Neural cell (in vitro differentiated cells): Measurements from ENCODE around the gene BNIPL.

Experiments used
- EP300 ChIP-seq: fragments of 450-650 bp; conservative IDR thresholded peaks from 2 replicates; pipeline ENCODE4 v1.6.1; 2014; ENCODE audit warnings: antibody characterized with exemption, mild to moderate bottlenecking, moderate library complexity; ENCODE audit not compliant: poor library complexity, severe bottlenecking
- EZH2 ChIP-seq: fragments of 200-600, 300-800 bp; shearing (Covaris generic), sonication (generic); IDR thresholded peaks from 2 replicates; pipeline ENCODE4 v1.6.1; 2014; ENCODE audit warnings: antibody characterized with exemption, low read length, borderline replicate concordance, mild to moderate bottlenecking; ENCODE audit not compliant: insufficient read depth, poor library complexity, severe bottlenecking
- MXI1 ChIP-seq: fragments of 450-650 bp; conservative IDR thresholded peaks from 2 replicates; pipeline ENCODE4 v1.6.1; 2014; ENCODE audit warnings: antibody characterized with exemption, mild to moderate bottlenecking; ENCODE audit not compliant: poor library complexity, severe bottlenecking
- POLR2AphosphoS5 ChIP-seq: IDR thresholded peaks from 2 replicates; pipeline ENCODE4 v1.6.1; 2012
- RAD21 ChIP-seq: fragments of 450-650 bp; conservative IDR thresholded peaks from 2 replicates; pipeline ENCODE4 v1.6.1; 2014; ENCODE audit warnings: antibody characterized with exemption, mild to moderate bottlenecking, moderate library complexity
- REST ChIP-seq: IDR thresholded peaks from 2 replicates; pipeline ENCODE4 v1.6.1; 2012; ENCODE audit warnings: borderline replicate concordance
- SMC3 ChIP-seq: fragments of 450-650 bp; conservative IDR thresholded peaks from 2 replicates; pipeline ENCODE4 v1.6.1; 2014; ENCODE audit warnings: antibody characterized with exemption, mild to moderate bottlenecking, moderate library complexity; ENCODE audit not compliant: poor library complexity
- TAF1 ChIP-seq: IDR thresholded peaks from 2 replicates; pipeline ENCODE4 v1.6.1; 2012; ENCODE audit warnings: low read depth
- TF ChIP-seq, protein P1 (sequence below): fragments of 450-650 bp; IDR thresholded peaks from 2 replicates; pipeline ENCODE4 v1.5.1; 2014; ENCODE audit warnings: antibody characterized with exemption, mild to moderate bottlenecking, moderate library complexity; ENCODE audit not compliant: poor library complexity, severe bottlenecking

DNA sequence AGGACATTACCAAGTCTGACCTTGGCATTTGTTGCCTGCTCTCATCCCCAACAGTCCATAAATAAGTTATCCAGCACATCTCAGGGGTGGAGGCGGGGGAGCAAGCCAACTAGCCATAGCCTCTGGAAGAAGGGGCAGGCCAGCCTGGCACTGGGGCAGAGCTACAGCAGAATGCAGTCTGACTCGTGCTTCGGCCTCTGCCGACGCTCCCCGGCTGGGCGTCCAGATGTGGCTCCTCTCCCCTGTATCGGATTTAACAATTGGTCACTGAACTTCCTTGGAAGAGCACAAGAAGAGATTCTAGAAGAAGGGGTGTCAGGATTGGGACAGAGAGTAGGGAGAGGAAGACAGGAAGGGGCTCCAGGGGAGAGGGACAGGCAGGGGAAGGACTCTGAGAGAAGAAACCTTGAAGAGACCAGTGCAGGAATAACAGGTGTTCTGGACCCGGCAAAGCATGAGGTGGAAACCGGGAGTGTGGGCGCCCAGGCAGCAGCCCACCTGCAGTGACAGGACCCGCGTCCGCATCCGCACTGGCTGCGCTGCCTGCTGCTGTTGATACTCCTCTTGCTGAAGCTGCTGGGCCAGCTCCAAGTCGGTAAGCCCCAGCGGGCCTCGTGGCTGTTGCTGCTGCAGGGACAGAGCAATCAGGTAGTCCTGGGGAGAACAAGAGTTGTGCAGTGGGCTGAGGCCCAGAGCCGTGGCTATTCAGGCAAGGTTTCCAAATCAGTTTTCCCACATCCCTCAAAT, 39.1 kb upstream of the BNIPL start:
- TF ChIP-seq, protein P1, sequence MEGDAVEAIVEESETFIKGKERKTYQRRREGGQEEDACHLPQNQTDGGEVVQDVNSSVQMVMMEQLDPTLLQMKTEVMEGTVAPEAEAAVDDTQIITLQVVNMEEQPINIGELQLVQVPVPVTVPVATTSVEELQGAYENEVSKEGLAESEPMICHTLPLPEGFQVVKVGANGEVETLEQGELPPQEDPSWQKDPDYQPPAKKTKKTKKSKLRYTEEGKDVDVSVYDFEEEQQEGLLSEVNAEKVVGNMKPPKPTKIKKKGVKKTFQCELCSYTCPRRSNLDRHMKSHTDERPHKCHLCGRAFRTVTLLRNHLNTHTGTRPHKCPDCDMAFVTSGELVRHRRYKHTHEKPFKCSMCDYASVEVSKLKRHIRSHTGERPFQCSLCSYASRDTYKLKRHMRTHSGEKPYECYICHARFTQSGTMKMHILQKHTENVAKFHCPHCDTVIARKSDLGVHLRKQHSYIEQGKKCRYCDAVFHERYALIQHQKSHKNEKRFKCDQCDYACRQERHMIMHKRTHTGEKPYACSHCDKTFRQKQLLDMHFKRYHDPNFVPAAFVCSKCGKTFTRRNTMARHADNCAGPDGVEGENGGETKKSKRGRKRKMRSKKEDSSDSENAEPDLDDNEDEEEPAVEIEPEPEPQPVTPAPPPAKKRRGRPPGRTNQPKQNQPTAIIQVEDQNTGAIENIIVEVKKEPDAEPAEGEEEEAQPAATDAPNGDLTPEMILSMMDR, result no peak
- no peak for TF ChIP-seq SMC3
- TF ChIP-seq POLR2AphosphoS5, result no peak
- TF ChIP-seq RAD21, result no peak
- no peak for TF ChIP-seq REST
- no peak for TF ChIP-seq EZH2
- TF ChIP-seq EP300, result no peak
- TF ChIP-seq TAF1, result no peak
- no peak for TF ChIP-seq MXI1
